HepG2 (cell line): ENCODE results near the gene NME7. TPM values are rescaled to one million over a fixed set of nuclear protein-coding genes. Genes with fewer than 3 reads are reported as not detected.

Experiments
- CBX1 ChIP-seq: IDR thresholded peaks from one replicate; pipeline ENCODE4 v1.6.1; 2016; ENCODE audit warnings: antibody characterized with exemption, low read depth
- FOXJ3 ChIP-seq: sonication (generic); formaldehyde crosslinking; IDR thresholded peaks from 2 replicates; pipeline ENCODE4 v1.4.0; 2020; ENCODE audit warnings: missing genetic modification reagents, mild to moderate bottlenecking, borderline replicate concordance
- GPN1 ChIP-seq: sonication (generic); formaldehyde crosslinking; IDR thresholded peaks from 2 replicates; pipeline ENCODE4 v1.5.1; 2020; ENCODE audit warnings: missing genetic modification reagents, borderline replicate concordance
- MBD4 ChIP-seq: IDR thresholded peaks from 2 replicates; pipeline ENCODE4 v1.6.1; 2012; ENCODE audit warnings: low read length, inconsistent platforms, borderline replicate concordance
- MEF2D ChIP-seq: sonication (generic); formaldehyde crosslinking; IDR thresholded peaks from 2 replicates; pipeline ENCODE4 v1.5.1; 2020; ENCODE audit warnings: mild to moderate bottlenecking, missing genetic modification reagents
- MLLT10 ChIP-seq: sonication (generic); formaldehyde crosslinking; IDR thresholded peaks from 2 replicates; pipeline ENCODE4 v1.4.0; 2020; ENCODE audit warnings: missing genetic modification reagents
- MXD3 ChIP-seq: IDR thresholded peaks from 2 replicates; pipeline ENCODE4 v1.6.1; 2016; ENCODE audit warnings: mild to moderate bottlenecking, missing biosample characterization, missing genetic modification reagents
- NKX3-1 ChIP-seq: sonication (generic); formaldehyde crosslinking; IDR thresholded peaks from 2 replicates; pipeline ENCODE4 v1.5.0; 2020; ENCODE audit warnings: missing genetic modification reagents
- PHF20 ChIP-seq: sonication (generic); formaldehyde crosslinking; IDR thresholded peaks from 2 replicates; pipeline ENCODE4 v1.5.0; 2020; ENCODE audit warnings: mild to moderate bottlenecking, missing genetic modification reagents
- REL ChIP-seq: sonication (generic); formaldehyde crosslinking; conservative IDR thresholded peaks from 2 replicates; pipeline ENCODE4 v1.8.0; 2022; ENCODE audit warnings: mild to moderate bottlenecking, missing genetic modification reagents, moderate library complexity
- SETDB1 ChIP-seq: sonication (generic); formaldehyde crosslinking; IDR thresholded peaks from 2 replicates; pipeline ENCODE4 v1.5.1; 2020; ENCODE audit warnings: missing genetic modification reagents, mild to moderate bottlenecking, borderline replicate concordance
- TEAD2 ChIP-seq: sonication (generic); formaldehyde crosslinking; IDR thresholded peaks from 2 replicates; pipeline ENCODE4 v1.9.0; 2021; ENCODE audit warnings: missing genetic modification reagents
- ZNF547 ChIP-seq: sonication (generic); formaldehyde crosslinking; IDR thresholded peaks from 2 replicates; pipeline ENCODE4 v1.5.1; 2020; ENCODE audit warnings: mild to moderate bottlenecking, missing genetic modification reagents
- ZNF552 ChIP-seq: sonication (generic); formaldehyde crosslinking; IDR thresholded peaks from 2 replicates; pipeline ENCODE4 v1.9.0; 2022; ENCODE audit warnings: missing genetic modification reagents, mild to moderate bottlenecking, borderline replicate concordance
- ZNF556 ChIP-seq: sonication (generic); formaldehyde crosslinking; IDR thresholded peaks from 2 replicates; pipeline ENCODE4 v1.4.0; 2020; ENCODE audit warnings: mild to moderate bottlenecking, missing genetic modification reagents, borderline replicate concordance
- ZNF569 ChIP-seq: sonication (generic); formaldehyde crosslinking; IDR thresholded peaks from 2 replicates; pipeline ENCODE4 v1.5.0; 2020; ENCODE audit warnings: mild to moderate bottlenecking, missing genetic modification reagents, moderate library complexity, borderline replicate concordance
- ZNF7 ChIP-seq: IDR thresholded peaks from 2 replicates; pipeline ENCODE4 v1.6.1; 2016; ENCODE audit warnings: missing biosample characterization, missing genetic modification reagents
- polyA plus RNA-seq, 8 experiments: library from polyadenylated mRNA; depleted of rRNA in 3 of 8; stranded (reverse) in 7 of 8; unstranded in 1 of 8; fragments of >200 nt; fragmentation: Illumina TruSeq in 4 of 8; extraction: Trizol in 4 of 8; gene quantifications; 2 replicates each; pipeline versions ENCODE4 v1.2.1 to v1.2.3, GENCODE V29; 2011 to 2016; ENCODE audit warnings: low read depth in 4 of 8, missing spikeins in 1 of 8, mixed read lengths in 1 of 8; ENCODE audit not compliant: insufficient read depth in 1 of 8
- total RNA-seq, 5 experiments: library from RNA; depleted of rRNA; stranded (reverse); fragments of >200 nt; fragmentation: Illumina TruSeq; extraction: Trizol; gene quantifications; 2 replicates each; pipeline ENCODE4 v1.2.3, GENCODE V29; 2016; ENCODE audit warnings: low read depth in 1 of 5
- TF ChIP-seq, protein P1 (sequence below): sonication (generic); formaldehyde crosslinking; IDR thresholded peaks from 2 replicates; pipeline ENCODE4 v1.8.1; 2022; ENCODE audit warnings: low read depth, mild to moderate bottlenecking, missing genetic modification reagents
- TF ChIP-seq, protein P2 (sequence below): sonication (generic); formaldehyde crosslinking; IDR thresholded peaks from 2 replicates; pipeline ENCODE4 v1.9.0; 2021; ENCODE audit warnings: mild to moderate bottlenecking, missing genetic modification reagents

Gene NME7
- total and polyA plus RNA-seq, 2 of the 13 experiments (the other 11 are each of a cell fraction or from before 2014, with no cell fraction given): 9.4 to 22.5 TPM

- TF ChIP-seq, protein P1, sequence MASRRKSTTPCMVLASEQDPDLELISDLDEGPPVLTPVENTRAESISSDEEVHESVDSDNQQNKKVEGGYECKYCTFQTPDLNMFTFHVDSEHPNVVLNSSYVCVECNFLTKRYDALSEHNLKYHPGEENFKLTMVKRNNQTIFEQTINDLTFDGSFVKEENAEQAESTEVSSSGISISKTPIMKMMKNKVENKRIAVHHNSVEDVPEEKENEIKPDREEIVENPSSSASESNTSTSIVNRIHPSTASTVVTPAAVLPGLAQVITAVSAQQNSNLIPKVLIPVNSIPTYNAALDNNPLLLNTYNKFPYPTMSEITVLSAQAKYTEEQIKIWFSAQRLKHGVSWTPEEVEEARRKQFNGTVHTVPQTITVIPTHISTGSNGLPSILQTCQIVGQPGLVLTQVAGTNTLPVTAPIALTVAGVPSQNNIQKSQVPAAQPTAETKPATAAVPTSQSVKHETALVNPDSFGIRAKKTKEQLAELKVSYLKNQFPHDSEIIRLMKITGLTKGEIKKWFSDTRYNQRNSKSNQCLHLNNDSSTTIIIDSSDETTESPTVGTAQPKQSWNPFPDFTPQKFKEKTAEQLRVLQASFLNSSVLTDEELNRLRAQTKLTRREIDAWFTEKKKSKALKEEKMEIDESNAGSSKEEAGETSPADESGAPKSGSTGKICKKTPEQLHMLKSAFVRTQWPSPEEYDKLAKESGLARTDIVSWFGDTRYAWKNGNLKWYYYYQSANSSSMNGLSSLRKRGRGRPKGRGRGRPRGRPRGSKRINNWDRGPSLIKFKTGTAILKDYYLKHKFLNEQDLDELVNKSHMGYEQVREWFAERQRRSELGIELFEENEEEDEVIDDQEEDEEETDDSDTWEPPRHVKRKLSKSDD: peak; percentile 63; the same call in 1 of the 2 replicates
- no peak for TF ChIP-seq MLLT10 (CRISPR knock-in tag)
- no peak for TF ChIP-seq FOXJ3
- no peak for TF ChIP-seq REL (CRISPR knock-in tag)
- no peak for TF ChIP-seq ZNF569 (CRISPR knock-in tag)
- peak; percentile 80 for TF ChIP-seq CBX1
- TF ChIP-seq TEAD2: no peak
- no peak for TF ChIP-seq MXD3 (CRISPR knock-in tag)
- TF ChIP-seq PHF20 (CRISPR knock-in tag): peak; percentile 61; the same call in 1 of the 2 replicates
- peak; percentile 80; the same call in 1 of the 2 replicates for TF ChIP-seq ZNF547 (CRISPR knock-in tag)
- no peak for TF ChIP-seq NKX3-1 (CRISPR knock-in tag)
- no peak for TF ChIP-seq MBD4
- no peak for TF ChIP-seq GPN1 (CRISPR knock-in tag)
- no peak for TF ChIP-seq SETDB1 (CRISPR knock-in tag)
- TF ChIP-seq, protein P2, sequence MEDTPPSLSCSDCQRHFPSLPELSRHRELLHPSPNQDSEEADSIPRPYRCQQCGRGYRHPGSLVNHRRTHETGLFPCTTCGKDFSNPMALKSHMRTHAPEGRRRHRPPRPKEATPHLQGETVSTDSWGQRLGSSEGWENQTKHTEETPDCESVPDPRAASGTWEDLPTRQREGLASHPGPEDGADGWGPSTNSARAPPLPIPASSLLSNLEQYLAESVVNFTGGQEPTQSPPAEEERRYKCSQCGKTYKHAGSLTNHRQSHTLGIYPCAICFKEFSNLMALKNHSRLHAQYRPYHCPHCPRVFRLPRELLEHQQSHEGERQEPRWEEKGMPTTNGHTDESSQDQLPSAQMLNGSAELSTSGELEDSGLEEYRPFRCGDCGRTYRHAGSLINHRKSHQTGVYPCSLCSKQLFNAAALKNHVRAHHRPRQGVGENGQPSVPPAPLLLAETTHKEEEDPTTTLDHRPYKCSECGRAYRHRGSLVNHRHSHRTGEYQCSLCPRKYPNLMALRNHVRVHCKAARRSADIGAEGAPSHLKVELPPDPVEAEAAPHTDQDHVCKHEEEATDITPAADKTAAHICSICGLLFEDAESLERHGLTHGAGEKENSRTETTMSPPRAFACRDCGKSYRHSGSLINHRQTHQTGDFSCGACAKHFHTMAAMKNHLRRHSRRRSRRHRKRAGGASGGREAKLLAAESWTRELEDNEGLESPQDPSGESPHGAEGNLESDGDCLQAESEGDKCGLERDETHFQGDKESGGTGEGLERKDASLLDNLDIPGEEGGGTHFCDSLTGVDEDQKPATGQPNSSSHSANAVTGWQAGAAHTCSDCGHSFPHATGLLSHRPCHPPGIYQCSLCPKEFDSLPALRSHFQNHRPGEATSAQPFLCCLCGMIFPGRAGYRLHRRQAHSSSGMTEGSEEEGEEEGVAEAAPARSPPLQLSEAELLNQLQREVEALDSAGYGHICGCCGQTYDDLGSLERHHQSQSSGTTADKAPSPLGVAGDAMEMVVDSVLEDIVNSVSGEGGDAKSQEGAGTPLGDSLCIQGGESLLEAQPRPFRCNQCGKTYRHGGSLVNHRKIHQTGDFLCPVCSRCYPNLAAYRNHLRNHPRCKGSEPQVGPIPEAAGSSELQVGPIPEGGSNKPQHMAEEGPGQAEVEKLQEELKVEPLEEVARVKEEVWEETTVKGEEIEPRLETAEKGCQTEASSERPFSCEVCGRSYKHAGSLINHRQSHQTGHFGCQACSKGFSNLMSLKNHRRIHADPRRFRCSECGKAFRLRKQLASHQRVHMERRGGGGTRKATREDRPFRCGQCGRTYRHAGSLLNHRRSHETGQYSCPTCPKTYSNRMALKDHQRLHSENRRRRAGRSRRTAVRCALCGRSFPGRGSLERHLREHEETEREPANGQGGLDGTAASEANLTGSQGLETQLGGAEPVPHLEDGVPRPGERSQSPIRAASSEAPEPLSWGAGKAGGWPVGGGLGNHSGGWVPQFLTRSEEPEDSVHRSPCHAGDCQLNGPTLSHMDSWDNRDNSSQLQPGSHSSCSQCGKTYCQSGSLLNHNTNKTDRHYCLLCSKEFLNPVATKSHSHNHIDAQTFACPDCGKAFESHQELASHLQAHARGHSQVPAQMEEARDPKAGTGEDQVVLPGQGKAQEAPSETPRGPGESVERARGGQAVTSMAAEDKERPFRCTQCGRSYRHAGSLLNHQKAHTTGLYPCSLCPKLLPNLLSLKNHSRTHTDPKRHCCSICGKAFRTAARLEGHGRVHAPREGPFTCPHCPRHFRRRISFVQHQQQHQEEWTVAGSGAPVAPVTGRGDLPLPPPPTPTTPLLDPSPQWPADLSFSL (CRISPR knock-in tag): no peak
- TF ChIP-seq ZNF556 (CRISPR knock-in tag): no peak; the same call in 1 of the 2 replicates
- 0 out of 2 replicates have a peak, but pooled peaks have one; percentile 12 for TF ChIP-seq ZNF552 (CRISPR knock-in tag)
- no peak for TF ChIP-seq ZNF7 (CRISPR knock-in tag)
- TF ChIP-seq MEF2D: 0 out of 2 replicates have a peak, but pooled peaks have one; percentile 60
Measured at GRCh38 chr1:169105434-169106094, 262.0 kb downstream of the NME7 start (continued).
